ENCODE measurements around the gene NBDY. TPM values are rescaled to one million over a fixed set of nuclear protein-coding genes. Genes with fewer than 3 reads are reported as not detected.

Gene NBDY
- total and polyA plus RNA-seq, 2 of the 4 experiments (the other 2 are of a cell fraction) = 3.2 to 61.5 TPM

- Histone ChIP-seq H3K36me3 (ENCODE audit: control insufficient read depth, insufficient read depth, low read length) (peaks cover 6% of the 10 kb centered on the region; the same call in 1 of the 2 replicates), H3K79me1 (ENCODE audit: low read depth in 1 of 2, low read length in 2 of 2) (0 out of 4 replicates have a peak, but pooled peaks cover 0 to 3% of the 10 kb centered on the region in 2 experiments), H3K27ac (ENCODE audit: insufficient read depth, low read length) (no peak overlapping the region), H3K4ac (ENCODE audit: low read depth, low read length) (no peak overlapping the region), H4K20me1 (ENCODE audit: insufficient read depth, low read length) (no peaks in the 10 kb centered on the region; the same call in 1 of the 2 replicates), H3K4me1 (ENCODE audit: control insufficient read depth, insufficient read depth, low read length) (no peaks in the 10 kb centered on the region), H3K9me1 (ENCODE audit: insufficient read depth, low read length) (no peaks in the 10 kb centered on the region), H3K9me3 (ENCODE audit: control insufficient read depth, insufficient read depth, low read length) (no peaks in the 10 kb centered on the region), H3K18ac (ENCODE audit: low read depth, low read length) (no peak overlapping the region), H4K5ac (ENCODE audit: low read depth, low read length) (no peak overlapping the region), H2BK5ac (ENCODE audit: low read depth, low read length, poor library complexity, severe bottlenecking) (no peak overlapping the region), H3K4me2 (ENCODE audit: low read depth, low read length) (no peak overlapping the region), H3K27me3 (ENCODE audit: control insufficient read depth, insufficient read depth, low read length) (no peaks in the 10 kb centered on the region), H2BK20ac (ENCODE audit: low read depth, low read length) (no peak overlapping the region), H3K14ac (replicated peaks; ENCODE audit: low read depth, low read length) (no peak overlapping the region), H3K4me3 (ENCODE audit: insufficient read depth, low read depth, low read length) (no peak overlapping the region), H2BK15ac (ENCODE audit: low read depth, low read length) (no peak overlapping the region), H3K56ac (ENCODE audit: extremely low read depth, insufficient read depth, low read length) (no peak overlapping the region), H4K91ac (ENCODE audit: insufficient read depth, low read depth, low read length) (no peak overlapping the region), H3K9ac (ENCODE audit: low read depth, low read length) (no peak overlapping the region), H4K8ac (ENCODE audit: low read depth in 2 of 2, low read length in 2 of 2) (no peak overlapping the region), H2BK120ac (ENCODE audit: low read depth, low read length) (no peak overlapping the region), H2AK5ac (ENCODE audit: low read depth, low read length) (no peak overlapping the region), H2AFZ (replicated peaks; ENCODE audit: low read length, poor library complexity) (no peak overlapping the region), H3K23ac (ENCODE audit: low read depth, low read length) (no peak overlapping the region), H2AK9ac (replicated peaks; ENCODE audit: low read depth, low read length, poor library complexity) (no peak overlapping the region)
- 76% methylated on average over 4 of the region's 7 CpGs; no CpG with 5 or more reads in 1 of the 2 experiments for WGBS, 2 experiments (ENCODE audit: extremely low coverage in 2 of 2, insufficient read length in 1 of 2)
- in situ Hi-C loops (cut with MboI; ENCODE audit: low sequenced_read_pairs) = no loop called here
- TF ChIP-seq POLR2A (IDR thresholded peaks at IDR 0.05; ENCODE audit: low read depth, low read length) = no peak
- no peak for TF ChIP-seq CTCF (conservative IDR thresholded peaks at IDR 0.05; ENCODE audit: low read depth, low read length)
- TF ChIP-seq RAD21 (IDR thresholded peaks at IDR 0.05; ENCODE audit: low read length) = no peak
- TF ChIP-seq RCOR1 (IDR thresholded peaks at IDR 0.05; ENCODE audit: insufficient replicate concordance, low read length) = no peak
- no peak for TF ChIP-seq ELK1 (IDR thresholded peaks at IDR 0.05; ENCODE audit: borderline replicate concordance, low read depth, low read length)
- TF ChIP-seq USF2 (IDR thresholded peaks at IDR 0.05; ENCODE audit: low read depth, low read length) = no peak
- no peak for TF ChIP-seq RFX5 (IDR thresholded peaks at IDR 0.05; ENCODE audit: low read depth, low read length)
- TF ChIP-seq MAFK (IDR thresholded peaks at IDR 0.05; ENCODE audit: low read depth, low read length) = no peak
- no peak for TF ChIP-seq FOS (IDR thresholded peaks at IDR 0.05; ENCODE audit: low read depth, low read length)
- POLR2A ChIA-PET (ENCODE audit: unreplicated experiment) = no interaction called here
- no peak for ATAC-seq (ENCODE audit: low read depth)
- no peak for DNase-seq
- BruUV-seq (replicated peaks) = no TSS peak
- dilution Hi-C loops (cut with HindIII; ENCODE audit: low sequenced_read_pairs, unreplicated experiment) = no loop called here
- CTCF ChIA-PET = no interaction called here
- intact Hi-C loops (cut with micrococcal nuclease) = no loop called here
Observed at GRCh38 chrX:56789518-56790070, 60.6 kb downstream of the NBDY start.

Measured in IMR-90 (cell line).